Epithelial cell of proximal tubule (primary cell): ENCODE results near the gene MRPL32. TPM values are rescaled to one million over a fixed set of nuclear protein-coding genes. Genes with fewer than 3 reads are reported as not detected.

ENCODE experiments used
- total RNA-seq: library from RNA; depleted of rRNA; stranded (reverse); fragments of >200 nt; gene quantifications from 2 replicates; pipeline ENCODE4 v1.2.3, GENCODE V29; 2015

Gene MRPL32
- total RNA-seq, 1 donor from 2014 or later, result 97.2 TPM

Other genes starting within 250 kb of the MRPL32 start
- 4.8 and 9.2 TPM in 2 replicates for gene C7orf25, start 20.3 kb upstream of the MRPL32 start, total RNA-seq
- gene PSMA2, start 202 bp upstream of the MRPL32 start, total RNA-seq, result 135 and 162 TPM in 2 replicates
- not detected in 2 replicates for gene HECW1, start 180.3 kb downstream of the MRPL32 start, total RNA-seq